ENCODE data around the gene VN1R5.

The VN1R5 gene

DNA sequence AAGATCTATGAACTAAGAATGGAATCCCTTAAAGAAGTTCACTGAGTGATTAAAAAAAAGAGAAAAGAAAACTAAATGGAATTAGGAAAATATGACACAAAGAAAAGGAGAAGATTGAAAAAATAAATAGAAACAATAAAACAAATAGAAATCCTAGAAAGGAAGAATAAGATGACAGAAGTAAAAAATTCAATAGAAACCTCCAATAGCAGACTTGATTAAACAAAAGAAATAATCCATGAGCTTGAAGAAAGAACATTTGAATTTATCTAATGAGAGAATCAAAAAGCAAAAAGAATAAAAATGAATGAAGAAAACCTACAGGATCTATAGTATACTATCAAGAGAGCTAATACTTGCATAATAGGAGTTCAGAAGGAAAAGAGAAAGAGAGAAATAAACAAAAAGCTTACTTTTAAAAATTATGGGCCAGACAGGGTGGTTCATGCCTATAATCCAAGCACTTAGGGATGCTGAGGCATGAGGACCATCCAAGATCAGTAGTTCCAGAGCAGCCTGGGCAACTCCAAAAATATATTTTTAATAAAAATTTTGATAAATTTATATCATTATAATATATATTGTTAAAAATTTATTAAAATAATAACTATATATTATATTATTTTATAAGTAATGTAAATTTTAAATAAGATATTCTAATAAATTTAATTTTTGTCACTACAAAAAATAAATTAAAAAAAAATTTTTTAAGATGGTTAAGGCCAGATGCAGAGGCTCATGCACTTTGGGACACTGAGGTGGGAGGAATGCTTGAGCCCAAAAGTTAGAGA lies 9.4 kb upstream of the VN1R5 start:
- no peak for TF ChIP-seq CTCF (IDR thresholded peaks at IDR 0.05; ENCODE audit: extremely low read depth, missing control alignments)
- no peak for DNase-seq (ENCODE audit: low spot score)

DNA sequence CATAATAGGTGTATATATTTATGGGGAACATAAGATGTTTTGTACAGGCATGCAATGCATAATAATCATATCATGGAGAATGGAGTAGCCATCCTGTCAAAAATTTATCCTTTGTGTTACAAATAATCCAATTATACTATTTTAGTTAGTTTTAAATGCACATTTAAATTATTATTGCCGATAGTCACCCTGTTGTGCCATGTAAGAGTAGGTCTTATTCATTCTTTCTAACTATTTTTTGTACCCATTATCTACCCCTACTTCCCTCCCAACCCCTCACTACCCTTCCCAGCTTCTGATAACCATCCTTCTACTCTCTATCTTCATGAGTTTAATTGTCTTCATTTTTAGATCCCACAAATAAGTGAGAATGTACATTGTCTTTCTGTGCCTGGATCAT lies 8.3 kb upstream of the VN1R5 start:
- DNase-seq (ENCODE audit: low spot score) = no peak
- no peak for TF ChIP-seq CTCF (IDR thresholded peaks at IDR 0.05; ENCODE audit: extremely low read depth, missing control alignments)

GRCh38 chr1:247266053-247266452 lies 10.2 kb downstream of the VN1R5 start:
- DNase-seq (ENCODE audit: low spot score) = no peak
- TF ChIP-seq CTCF (IDR thresholded peaks at IDR 0.05; ENCODE audit: extremely low read depth, missing control alignments) = no peak

DNA sequence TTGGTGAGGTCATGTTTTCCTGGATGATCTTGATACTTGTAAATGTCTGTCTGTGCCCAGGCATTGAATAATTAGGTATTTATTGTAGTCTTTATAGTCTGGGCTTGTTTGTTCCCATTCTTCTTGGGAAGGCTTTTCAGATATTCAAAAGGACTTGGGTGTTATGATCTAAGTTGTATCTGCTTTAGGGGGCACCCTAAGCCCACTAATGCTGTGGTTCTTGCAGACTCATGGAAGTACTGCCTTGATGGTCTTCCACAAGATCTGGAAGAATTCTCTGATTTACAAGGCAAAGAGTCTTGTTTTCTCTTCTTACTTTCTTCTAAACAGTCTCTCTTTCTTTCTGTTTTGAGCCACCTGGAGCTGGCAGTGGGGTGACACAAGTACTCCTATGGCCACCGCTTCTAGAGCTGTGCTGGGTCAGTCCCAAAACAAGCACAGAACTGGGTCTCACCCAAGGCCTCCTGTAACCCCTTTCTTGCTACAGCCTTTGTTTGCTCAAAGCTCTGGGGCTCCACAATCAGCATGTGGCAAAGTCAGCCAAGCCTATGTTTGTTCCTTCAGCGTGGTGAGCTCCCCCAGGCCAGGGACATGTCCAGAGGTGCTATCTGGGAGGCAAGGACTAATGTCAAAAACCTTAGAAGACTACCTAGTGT lies 12.6 kb downstream of the VN1R5 start:
- TF ChIP-seq CTCF (IDR thresholded peaks at IDR 0.05; ENCODE audit: extremely low read depth, missing control alignments) = no peak
- DNase-seq (ENCODE audit: low spot score) = no peak

DNA sequence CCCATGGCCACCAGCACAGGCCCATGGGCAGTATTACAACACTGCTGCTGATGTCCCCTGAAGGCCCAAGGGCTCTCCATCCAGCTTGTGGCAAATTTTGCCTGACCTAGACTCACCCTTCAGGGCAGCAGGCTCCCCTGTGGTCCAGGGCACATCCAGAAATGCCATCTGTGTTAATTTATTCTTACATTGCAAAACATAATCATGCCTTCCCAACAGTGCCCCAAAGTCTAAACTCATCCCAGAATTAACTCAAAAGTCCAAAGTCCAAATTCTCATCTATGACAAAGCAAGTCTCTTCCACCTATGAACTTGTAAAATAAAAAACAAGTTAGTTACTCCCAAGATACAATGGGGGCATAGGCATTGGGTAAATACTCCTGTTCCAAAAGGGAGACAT lies 13.3 kb downstream of the VN1R5 start:
- no peak for TF ChIP-seq CTCF (IDR thresholded peaks at IDR 0.05; ENCODE audit: extremely low read depth, missing control alignments)
- no peak for DNase-seq (ENCODE audit: low spot score)

- no peak for DNase-seq (ENCODE audit: low spot score)
- TF ChIP-seq CTCF (IDR thresholded peaks at IDR 0.05; ENCODE audit: extremely low read depth, missing control alignments) = no peak
Observed at GRCh38 chr1:247270003-247270402, 14.1 kb downstream of the VN1R5 start.

DNA sequence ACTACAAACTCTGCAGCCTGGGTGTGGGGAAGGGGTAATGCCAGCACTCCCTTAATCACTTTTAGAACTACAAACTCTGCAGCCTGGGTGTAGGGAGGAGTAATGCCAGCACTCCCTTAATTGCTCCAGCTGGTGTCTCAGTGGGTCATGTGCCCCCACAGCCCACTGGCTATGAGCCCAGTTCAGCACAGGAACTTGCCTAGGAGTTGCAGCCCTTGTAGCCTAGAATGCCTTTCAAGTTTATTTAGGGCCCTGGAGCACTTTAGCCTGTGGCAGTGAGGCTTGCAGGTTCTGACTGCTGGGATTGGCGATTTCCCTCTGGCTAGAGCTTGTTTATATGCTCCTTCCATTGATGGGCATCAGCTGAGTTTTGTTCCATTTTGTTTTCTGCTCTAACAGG lies 17.1 kb downstream of the VN1R5 start:
- DNase-seq (ENCODE audit: low spot score) = no peak
- no peak for TF ChIP-seq CTCF (IDR thresholded peaks at IDR 0.05; ENCODE audit: extremely low read depth, missing control alignments)
